Ovary (tissue), 3 donors: ENCODE data around the gene GPC6.

Source experiments
- EP300 ChIP-seq: sonication (generic); formaldehyde crosslinking; IDR thresholded peaks from one replicate; pipeline ENCODE4 v1.6.1; 2017; ENCODE audit warnings: antibody characterized with exemption
- POLR2A ChIP-seq: fragments of 450-650 bp; IDR thresholded peaks from one replicate; pipeline ENCODE4 v1.6.1; 2017; ENCODE audit warnings: antibody characterized with exemption, mild to moderate bottlenecking, moderate library complexity
- TF ChIP-seq, protein P1 (sequence below), 3 donors: fragments of 450-650 bp in 2 of 3; fragments of 200-600 bp in 1 of 3; IDR thresholded peaks; one replicate each; pipeline versions ENCODE4 v1.5.1 to v1.8.0; 2016 to 2022; ENCODE audit warnings: antibody characterized with exemption in 3 of 3, mild to moderate bottlenecking in 1 of 3
- donor health status: DM: no; HTN: no; CAD: no.

DNA sequence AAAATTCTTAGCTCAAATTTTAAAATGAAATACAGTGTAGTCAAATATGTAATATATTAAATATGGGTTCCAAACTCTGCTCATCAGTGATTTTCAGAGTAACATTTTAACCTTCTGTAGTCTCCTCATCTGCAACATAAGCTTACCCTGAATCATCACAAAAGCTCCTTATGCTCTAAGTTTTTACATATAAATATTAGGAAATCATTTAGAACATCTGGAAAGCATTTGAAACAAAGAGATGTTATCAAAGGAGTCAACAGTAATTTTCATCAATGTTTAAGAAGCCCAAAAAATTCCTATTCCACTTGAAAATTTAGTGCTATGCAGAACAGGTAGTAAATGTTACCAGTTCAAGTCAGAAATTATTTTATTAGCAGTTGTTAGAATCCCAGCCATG lies 1028.1 kb downstream of the GPC6 start:
- TF ChIP-seq, protein P1, sequence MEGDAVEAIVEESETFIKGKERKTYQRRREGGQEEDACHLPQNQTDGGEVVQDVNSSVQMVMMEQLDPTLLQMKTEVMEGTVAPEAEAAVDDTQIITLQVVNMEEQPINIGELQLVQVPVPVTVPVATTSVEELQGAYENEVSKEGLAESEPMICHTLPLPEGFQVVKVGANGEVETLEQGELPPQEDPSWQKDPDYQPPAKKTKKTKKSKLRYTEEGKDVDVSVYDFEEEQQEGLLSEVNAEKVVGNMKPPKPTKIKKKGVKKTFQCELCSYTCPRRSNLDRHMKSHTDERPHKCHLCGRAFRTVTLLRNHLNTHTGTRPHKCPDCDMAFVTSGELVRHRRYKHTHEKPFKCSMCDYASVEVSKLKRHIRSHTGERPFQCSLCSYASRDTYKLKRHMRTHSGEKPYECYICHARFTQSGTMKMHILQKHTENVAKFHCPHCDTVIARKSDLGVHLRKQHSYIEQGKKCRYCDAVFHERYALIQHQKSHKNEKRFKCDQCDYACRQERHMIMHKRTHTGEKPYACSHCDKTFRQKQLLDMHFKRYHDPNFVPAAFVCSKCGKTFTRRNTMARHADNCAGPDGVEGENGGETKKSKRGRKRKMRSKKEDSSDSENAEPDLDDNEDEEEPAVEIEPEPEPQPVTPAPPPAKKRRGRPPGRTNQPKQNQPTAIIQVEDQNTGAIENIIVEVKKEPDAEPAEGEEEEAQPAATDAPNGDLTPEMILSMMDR (IDR thresholded peaks at IDR 0.05), result no peak
- TF ChIP-seq EP300, result no peak
- TF ChIP-seq POLR2A, result no peak
